ENCODE results near the gene FLRT1.

Gene FLRT1

DNA sequence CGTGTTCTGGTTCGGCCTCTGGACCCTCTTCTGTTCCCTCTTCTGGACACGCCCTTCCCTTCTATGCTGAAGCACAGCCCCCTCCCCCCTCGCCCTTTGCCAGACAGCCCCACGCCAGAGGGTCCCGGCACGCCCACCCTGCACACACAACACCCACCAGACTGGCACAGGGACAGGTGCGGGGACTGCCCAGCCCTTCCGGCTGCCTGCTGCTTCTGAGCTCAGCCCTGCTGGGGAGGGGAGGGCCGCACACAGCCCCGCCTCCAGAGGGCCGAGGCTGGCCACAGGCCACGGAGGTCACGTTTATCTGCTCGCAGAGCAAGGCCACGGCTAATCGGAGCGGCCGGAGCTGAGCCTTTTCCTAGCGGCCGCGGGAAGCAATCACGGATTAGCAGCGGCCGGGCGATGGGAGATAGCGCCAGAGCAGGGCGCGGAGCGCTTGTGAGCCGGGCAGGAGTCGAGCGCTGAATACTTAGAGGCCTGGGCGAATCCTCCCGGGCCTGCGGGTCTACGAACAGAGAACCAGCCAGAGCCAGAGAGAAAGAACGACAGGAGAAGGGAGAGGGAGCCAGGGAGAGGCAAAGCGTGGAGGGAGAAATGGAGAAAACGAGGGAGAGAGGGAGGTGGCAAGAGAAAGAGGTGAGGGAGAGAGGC lies 28.0 kb upstream of the FLRT1 start:
- no peak for FAIRE-seq

- FAIRE-seq, result no peak
Observed at GRCh38 chr11:64008283-64008913, 27.3 kb upstream of the FLRT1 start.

DNA sequence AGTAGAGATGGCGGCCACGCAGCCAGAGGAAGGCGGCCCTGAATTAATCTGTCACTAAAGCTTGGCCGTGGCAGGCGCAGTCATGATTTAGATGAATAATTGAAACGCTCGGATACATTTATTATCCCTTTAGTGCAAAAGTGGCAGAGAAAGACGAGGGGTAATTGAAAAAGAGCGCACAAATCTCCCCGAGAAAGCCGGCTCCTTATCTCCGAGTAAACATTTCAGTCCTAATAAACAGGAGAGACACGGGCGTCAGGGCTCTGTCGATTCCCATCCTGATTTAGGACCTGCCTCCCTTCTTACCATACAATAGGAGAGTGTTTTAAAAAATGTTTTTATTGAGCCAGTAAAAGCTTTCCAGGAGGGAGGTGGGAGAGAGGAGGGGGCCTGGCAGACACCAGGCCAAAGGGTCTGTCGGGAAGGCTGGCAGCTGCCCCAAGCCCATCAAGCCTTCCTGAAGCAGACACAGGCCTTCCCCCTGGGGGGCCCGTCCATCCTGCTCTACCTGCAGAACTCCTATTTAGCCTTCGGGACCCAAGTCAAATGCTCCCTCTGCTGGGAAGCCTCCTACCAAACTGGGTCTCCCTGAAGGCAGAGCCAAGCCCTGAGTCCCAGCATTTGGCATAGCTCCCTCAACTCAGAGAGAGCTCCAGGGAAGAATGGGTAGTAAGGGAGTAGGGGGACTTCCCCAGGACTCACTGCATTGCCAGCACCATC lies 26.7 kb upstream of the FLRT1 start:
- no peak for FAIRE-seq

DNA sequence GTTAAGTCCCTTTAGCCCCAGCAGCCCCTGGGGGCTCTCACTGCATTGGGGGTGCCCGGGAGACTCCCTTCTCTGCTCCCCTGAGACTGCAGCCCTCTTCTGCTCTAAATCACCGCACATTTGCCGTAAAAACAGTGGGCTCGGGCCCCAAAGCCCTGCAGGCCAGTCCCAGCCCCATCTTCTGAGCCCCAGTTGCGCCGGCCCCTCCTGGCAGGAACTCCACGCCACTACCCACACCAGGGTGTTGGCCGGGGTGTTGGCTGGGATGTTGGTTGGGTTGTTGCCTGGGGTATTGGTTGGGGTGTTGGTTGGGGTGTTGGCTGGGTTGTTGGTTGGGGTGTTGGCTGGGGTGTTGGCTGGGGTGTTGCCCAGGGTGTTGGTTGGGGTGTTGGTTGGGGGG lies 26.0 kb upstream of the FLRT1 start:
- FAIRE-seq, result no peak

GRCh38 chr11:64010783-64011182 lies 24.9 kb upstream of the FLRT1 start:
- no peak for FAIRE-seq

DNA sequence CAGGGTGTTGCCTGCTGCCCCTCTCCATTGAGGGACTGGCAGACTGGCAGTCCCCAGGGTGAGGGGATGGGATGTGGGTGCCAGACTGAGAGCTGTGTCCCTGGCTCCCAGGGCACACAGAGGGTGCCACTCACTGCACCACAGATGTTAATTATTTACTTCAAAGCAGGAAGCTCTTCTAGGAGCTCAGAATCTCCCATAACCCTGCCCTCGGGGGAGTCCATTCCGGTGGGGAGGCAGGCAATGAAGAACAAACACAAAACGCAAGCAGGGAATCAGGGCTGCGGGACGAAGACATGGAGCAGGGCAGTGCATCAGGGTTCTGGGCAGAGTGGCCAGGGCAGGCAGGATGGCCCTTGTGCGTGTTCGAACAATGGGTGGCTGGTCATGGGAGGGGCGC lies 24.4 kb upstream of the FLRT1 start:
- no peak for FAIRE-seq

DNA sequence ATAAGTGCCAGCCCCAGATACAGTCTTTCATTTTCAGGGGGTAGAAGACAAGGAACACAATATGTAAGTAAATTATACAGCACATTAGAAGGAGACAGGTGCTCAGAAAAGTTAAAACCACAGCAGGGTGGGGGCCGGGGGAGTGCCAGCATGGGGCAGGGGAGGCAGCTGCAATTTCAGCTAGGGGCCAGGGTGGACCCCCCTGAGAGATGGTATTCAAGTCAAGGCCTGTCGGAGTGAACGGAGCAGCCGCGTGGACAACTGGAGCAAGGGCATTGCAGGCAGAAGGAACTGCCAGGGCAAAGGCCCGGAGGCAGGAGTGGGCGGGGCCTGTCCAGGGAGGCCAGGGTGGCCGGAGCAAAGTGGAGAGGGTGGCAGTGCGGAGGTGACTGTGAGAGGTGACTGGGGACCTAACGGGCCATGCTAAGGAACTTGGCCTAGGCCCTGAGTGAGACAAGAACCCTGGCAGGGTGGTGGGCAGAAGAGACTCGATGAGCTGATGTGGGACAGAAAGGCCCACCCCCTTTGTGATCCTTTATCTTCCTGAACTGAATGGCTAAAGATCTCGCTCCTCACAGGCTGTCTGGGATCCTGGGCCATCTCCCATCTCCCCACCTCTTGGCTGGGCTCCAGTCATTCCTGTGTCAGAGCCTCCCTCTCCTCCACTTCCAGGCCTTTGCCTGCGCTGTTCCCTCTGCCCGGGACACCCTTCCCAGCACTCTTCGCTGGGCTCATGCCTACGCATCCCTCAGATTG lies 22.4 kb upstream of the FLRT1 start:
- no peak for FAIRE-seq

GRCh38 chr11:64014356-64014755 lies 21.4 kb upstream of the FLRT1 start:
- FAIRE-seq, result no peak

DNA sequence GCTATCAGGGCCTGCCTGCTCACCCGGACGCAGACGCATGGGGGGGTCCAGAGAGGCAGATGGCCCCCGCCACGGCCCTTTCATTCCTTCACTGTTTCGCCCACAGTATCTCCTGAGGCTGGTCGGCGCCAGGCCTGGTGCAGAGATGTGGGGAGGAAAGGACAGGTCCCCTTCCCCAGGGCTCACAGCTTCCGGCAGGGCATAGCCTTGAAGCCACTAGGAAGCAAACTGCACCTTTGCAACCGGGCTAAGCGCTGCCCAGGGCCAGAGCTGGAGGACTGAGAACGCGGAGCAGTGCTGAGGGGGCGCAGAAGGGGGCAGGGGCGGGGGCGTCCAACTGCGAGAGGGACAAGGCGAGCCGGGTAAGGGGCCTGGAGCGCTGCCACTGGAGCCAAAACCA lies 20.2 kb upstream of the FLRT1 start:
- no peak for FAIRE-seq

DNA sequence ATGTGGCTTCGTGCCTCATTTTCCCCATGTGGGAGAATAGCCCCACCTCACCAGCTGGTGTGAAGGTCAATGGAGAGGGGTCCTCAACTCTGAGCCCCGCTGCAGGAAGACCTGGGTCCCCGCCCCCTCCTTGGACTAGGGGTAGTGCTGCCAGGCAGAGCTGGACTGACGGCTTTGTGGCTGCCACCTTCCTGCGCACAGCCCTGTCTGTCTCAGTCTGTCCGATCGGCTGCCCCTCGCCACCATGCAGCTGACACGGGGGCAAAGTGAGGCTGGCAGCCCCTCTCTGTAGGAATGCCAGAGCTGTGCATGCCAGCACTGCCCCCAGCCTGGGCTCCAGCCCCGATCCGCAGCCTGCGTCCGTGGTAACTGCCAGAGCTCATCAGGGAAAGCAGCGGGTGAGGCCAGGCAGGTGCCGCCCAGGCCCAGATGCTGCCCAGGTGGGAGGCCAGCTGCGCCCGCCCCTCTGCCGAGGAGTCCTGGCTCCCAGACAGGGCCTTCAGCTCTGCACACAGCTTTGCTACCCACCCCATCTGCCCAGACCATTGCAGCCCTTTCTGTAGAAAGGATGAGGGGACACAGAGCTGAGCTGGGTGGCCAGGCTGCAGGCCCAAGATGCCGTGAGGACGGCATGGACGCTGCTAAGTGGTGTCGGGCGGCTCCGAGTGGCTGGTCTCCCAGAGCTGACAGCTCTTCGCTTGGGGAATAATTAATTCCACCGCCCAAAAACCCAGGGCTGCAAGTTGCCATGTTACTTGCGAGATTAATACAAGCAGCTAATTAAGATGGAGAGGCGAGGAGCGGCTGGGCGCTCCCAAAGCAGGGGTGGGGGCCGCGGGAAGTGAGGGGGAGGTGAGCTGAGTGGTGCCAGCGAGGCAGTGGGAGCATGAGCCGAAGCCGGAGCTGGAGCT lies 19.5 kb upstream of the FLRT1 start:
- no peak for FAIRE-seq

- FAIRE-seq, result no peak
Observed at GRCh38 chr11:64017945-64018224, 17.8 kb upstream of the FLRT1 start.

DNA sequence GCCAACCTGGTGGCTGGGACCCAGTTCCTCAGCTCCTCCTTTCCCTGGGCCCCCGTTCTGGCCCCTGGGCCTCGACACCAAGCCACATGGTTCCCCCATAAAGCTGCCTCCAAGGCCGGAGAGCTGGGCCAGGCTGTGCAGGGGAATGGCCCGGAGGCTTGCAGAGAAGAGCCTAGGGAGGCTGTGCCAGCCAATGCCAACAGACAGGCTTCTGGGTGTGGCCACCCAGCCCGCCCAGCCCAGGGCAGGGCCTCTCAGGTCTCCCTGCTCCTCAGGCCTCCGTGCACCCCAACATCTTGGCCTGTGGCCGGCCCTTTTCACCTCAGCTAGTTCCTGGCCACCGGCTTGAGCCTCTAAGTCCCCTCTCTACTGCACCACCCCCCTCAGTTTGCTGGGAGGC lies 17.4 kb upstream of the FLRT1 start:
- FAIRE-seq, result no peak

DNA sequence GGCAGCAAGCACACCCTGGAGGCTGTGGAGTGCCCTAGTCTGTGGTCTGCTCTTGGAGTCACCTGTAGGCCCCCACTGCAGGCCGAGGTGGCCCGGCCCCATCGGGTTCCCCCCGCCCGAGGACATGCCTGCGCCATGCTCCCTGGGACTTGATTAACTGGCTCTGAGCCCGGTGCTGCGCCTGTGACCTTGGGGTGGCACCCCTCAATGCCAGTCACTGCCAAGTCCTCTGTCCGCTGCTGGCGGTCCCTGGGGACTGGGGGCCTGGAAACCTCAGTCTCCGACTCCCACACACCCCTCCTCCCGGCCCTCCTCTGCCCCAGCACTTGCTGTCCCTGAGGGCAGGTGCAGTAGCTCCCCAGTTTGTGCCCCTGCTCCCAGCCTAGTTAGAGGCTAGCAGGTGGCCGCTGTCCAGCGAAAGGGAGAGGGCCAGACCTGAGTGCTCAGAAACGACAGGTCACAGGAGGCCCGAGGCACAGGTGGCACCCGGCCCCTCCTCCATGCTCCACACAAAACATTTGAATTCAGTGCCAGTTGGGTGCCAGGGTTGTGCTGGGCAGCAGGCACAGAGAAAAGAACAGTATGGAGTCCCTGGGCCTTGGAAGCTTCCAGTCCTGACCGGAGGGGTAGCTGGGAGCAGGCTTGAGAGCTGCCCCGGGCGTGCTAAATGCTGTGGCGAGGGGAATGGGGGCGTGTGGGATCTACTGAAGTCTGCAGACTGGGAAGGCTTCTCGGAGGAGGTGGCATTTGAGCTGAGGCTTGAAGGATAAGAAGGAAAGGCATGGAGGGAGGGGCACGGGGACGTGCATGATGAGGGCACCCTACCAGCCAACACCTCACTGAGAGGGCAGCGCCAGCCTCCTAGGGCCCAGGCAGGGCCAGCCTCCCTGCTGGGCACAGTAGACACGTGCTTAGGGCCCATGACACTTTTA lies 16.4 kb upstream of the FLRT1 start:
- no peak for FAIRE-seq

DNA sequence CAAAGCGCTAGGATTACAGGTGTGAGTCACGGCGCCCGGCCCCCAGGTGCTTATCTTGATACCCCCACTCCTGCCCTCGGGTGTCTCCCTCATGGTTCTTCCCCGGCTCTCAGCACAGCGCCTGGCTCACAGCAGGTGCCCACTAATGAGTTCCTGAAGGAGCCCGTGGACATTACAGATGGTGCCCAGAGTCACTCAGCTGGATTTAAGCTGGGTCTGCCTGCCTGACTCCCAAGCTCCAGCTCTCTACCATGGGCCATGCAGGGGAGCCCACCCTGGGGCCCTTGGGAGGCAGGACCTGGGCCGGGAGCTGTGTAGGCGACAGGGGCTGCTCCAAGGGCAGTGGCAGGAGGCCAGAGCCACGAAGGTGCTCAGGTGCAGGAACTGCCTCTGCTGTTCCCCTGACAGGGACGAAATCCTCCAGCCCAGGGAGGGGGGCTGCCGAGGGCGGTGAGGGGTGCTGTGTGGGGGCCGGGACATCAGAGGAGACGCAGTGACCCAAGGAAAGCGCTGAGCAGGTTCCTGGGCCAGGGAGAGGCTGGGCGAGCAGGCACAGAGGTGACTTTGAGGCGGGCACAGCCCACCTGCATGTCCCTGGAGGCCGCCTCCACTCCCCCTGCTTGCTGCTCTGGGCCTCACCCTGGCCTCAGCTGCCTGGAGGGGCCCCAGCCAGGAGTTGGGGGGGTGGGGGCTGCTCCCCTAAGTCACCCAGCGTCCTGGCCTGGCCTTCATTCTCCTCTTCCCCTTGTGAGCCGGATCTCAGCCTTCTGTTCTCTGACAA lies 14.6 kb upstream of the FLRT1 start:
- FAIRE-seq, result no peak

DNA sequence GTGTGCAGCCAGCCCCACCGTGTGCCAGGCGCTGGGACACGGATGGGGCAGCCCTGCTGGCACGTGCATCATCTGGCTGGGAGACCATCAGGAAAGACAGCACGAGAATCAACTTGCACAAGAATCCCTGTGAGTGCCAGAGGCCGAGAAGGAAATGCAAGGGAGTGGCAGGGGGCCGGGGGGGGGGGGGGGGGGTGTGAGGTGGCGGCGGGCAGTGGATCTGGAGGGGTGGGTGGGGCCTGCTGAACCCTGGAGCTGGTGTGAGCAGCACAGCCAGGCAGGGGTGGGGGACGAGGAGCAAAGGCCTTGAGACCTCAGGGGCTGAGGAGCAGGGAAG lies 14.0 kb upstream of the FLRT1 start:
- no peak for FAIRE-seq

DNA sequence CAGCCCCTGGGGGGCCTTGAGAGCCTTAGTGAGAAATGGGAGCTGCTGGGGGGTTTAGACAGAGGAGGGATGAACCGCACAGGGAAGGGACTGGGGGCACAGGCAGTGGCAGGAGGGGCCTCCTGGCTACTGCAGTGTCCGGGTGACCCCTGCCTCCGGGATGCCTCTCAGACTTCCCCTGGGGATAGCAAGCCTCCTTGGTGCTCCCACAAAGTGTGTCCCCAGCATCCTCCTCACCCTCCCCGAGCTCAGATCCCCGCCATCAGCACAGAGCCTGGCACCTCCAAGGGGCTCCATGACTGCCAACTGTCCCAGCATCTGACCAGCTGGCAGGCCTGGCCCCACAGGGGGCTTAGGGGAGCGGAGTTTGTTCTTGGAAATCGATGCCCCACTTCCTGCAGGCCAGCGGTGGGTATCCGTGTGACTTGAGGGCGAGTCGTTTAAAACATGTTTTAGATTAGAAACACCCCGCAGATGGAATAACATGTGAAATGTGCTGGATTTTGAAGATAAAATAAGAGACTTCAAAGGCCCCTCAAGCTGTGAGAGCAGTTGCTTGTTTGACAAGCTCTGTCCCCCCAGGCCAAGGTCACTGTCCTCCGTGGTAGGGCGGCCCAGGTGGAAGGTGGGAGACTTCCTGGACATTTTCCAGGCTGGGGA lies 13.5 kb upstream of the FLRT1 start:
- FAIRE-seq, result no peak

DNA sequence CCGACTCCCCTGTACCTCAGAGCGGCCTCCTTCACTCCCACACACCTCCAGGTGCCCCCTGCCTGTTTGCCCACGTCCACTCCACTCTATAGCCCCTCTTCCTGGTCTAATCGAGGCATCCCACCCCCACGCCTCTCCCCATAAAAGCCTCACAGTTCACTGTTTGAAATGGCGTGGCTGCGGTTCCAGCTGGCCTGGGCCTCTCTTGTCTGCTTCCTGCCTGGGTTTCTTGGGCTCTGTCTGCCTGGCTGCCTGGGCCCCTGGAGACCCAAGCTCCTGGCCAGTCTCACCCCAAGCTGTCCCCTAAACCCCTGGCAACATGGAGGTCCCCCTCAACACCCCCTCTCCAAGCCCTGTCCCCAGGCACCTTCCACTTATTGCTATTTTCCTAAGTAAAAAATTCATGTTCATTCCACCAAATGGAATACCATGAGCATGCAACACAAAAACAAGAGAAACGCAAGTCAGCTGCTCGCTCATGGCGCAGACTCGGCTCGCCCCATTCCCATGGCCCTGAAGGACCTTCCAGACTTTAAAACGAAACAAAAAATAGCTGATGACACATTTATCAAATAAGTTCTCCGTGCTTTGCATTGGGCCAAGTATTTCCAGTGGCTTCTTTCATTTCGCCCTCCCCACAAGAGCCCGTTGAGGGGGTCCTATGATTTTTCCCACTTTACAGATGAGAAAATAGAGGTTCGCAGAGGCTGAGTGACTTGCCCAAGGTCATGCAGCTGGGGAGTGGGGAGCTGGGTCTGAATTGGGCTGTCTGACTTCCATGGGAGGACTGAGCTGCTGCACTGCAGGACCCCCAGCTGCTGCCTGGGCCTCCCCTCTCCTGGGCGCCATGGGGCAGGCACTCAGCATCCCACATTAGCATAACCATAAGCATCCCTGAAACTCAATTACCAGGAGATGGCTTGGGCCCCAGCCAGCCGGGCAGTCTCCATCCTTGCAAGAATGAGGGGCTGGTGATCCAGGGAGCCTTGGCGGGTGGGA lies 11.7 kb upstream of the FLRT1 start:
- no peak for FAIRE-seq

DNA sequence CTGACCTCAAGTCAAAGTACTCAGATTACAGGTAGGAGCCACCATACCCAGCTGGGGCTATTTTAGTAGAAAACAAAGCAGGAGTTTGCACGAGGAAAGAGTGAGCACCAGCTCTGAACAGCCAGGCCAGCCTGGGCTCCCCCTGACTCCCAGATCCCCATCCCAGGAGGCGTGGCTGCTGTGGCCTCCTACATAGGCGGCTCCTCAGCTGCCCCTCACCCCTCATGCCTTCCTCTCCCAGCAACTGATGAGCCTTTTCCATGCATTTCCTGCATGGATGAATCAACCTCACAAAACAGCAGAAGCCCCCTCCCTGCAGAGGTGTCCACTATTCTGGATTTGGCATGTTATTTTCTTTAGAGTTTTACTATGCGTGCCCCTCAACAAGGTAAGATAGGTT lies 10.5 kb upstream of the FLRT1 start:
- FAIRE-seq, result no peak

DNA sequence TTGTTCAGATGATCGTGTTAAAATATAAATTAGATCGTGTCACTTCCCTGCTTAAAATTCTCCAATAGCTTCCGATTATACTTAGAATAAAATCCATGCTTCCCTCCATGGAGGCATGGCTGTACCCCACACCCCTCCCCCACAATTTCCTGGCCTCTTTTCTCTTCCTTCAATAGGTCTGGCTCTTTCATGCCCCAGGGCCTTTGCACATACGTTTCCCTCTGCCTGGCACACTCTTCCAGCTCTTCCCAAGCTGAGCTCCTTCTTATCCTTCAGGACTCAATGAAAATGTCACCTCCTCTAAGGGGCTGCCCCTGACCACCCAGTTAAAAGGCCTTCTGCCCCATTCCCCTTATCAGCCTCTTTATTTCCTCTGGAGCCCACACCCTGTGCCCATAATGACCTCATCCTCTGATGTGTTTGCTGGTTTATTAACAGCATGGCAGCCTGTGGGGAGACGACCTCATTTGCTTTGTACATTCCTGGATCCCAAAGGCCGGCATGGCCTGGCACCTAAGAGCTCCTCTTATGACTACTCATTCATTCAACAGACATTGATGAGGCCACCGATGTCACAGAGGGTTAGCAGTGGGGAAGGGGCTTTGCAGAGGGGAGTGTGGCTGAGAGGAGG lies 9.0 kb upstream of the FLRT1 start:
- FAIRE-seq, result no peak
